HEK293 (cell line): ENCODE results near the gene SUPT5H.

Experiments
- CTCF ChIP-seq: fragments of 450-650 bp; formaldehyde crosslinking; IDR thresholded peaks from 2 replicates; pipeline ENCODE4 v1.5.1; 2016; ENCODE audit warnings: missing biosample characterization, missing genetic modification characterization
- GLI2 ChIP-seq: fragments of 450-650 bp; formaldehyde crosslinking; IDR thresholded peaks from 2 replicates; pipeline ENCODE4; 2017; ENCODE audit warnings: missing biosample characterization, missing genetic modification characterization, low read depth, borderline replicate concordance
- GLIS1 ChIP-seq: fragments of 450-650 bp; formaldehyde crosslinking; IDR thresholded peaks from 2 replicates; pipeline ENCODE4 v1.5.1; 2016; ENCODE audit warnings: missing biosample characterization, missing genetic modification characterization
- KLF7 ChIP-seq: fragments of 450-650 bp; formaldehyde crosslinking; IDR thresholded peaks from 2 replicates; pipeline ENCODE4 v1.5.1; 2016; ENCODE audit warnings: missing biosample characterization, missing genetic modification characterization, borderline replicate concordance
- MYNN ChIP-seq: fragments of 450-650 bp; formaldehyde crosslinking; IDR thresholded peaks from 2 replicates; pipeline ENCODE4 v1.5.1; 2016; ENCODE audit warnings: missing biosample characterization, missing genetic modification characterization, borderline replicate concordance
- OVOL3 ChIP-seq: fragments of 450-650 bp; formaldehyde crosslinking; IDR thresholded peaks from 2 replicates; pipeline ENCODE4 v1.5.1; 2016; ENCODE audit warnings: missing biosample characterization, missing genetic modification characterization
- PRDM2 ChIP-seq: fragments of 450-650 bp; formaldehyde crosslinking; IDR thresholded peaks from 2 replicates; pipeline ENCODE4 v1.5.1; 2016; ENCODE audit warnings: missing biosample characterization, missing genetic modification characterization, borderline replicate concordance
- SALL2 ChIP-seq: fragments of 450-650 bp; formaldehyde crosslinking; IDR thresholded peaks from 2 replicates; pipeline ENCODE4 v1.5.0; 2017; ENCODE audit warnings: missing biosample characterization, mild to moderate bottlenecking, missing genetic modification characterization, borderline replicate concordance
- WT1 ChIP-seq: fragments of 450-650 bp; formaldehyde crosslinking; IDR thresholded peaks from 2 replicates; pipeline ENCODE4 v1.5.1; 2016; ENCODE audit warnings: missing biosample characterization, missing genetic modification characterization
- ZBTB17 ChIP-seq: fragments of 450-650 bp; formaldehyde crosslinking; IDR thresholded peaks from 2 replicates; pipeline ENCODE4 v1.5.1; 2016; ENCODE audit warnings: missing biosample characterization, missing genetic modification characterization
- ZBTB6 ChIP-seq: fragments of 450-650 bp; formaldehyde crosslinking; IDR thresholded peaks from 2 replicates; pipeline ENCODE4 v1.5.1; 2017; ENCODE audit warnings: missing biosample characterization, missing genetic modification characterization
- ZNF157 ChIP-seq: fragments of 450-650 bp; formaldehyde crosslinking; IDR thresholded peaks from 2 replicates; pipeline ENCODE4 v1.5.1; 2016; ENCODE audit warnings: missing biosample characterization, missing genetic modification characterization
- ZNF214 ChIP-seq: fragments of 450-650 bp; formaldehyde crosslinking; IDR thresholded peaks from 2 replicates; pipeline ENCODE4 v1.5.1; 2017; ENCODE audit warnings: missing biosample characterization, mild to moderate bottlenecking, missing genetic modification characterization, borderline replicate concordance
- ZNF221 ChIP-seq: fragments of 450-650 bp; formaldehyde crosslinking; IDR thresholded peaks from 2 replicates; pipeline ENCODE4 v1.5.1; 2017; ENCODE audit warnings: missing biosample characterization, missing genetic modification characterization, borderline replicate concordance
- ZNF274 ChIP-seq, 2 experiments: fragments of 200-500 bp in 1 of 2; fragments of 450-650 bp in 1 of 2; sonication (Bioruptor generic) in 1 of 2; formaldehyde crosslinking in 1 of 2; IDR thresholded peaks; 2 replicates each; pipeline versions ENCODE4 v1.5.1 to v1.6.1; 2014 to 2016; ENCODE audit warnings: borderline replicate concordance in 1 of 2, inconsistent platforms in 1 of 2, low read length in 1 of 2, missing biosample characterization in 1 of 2, missing genetic modification characterization in 1 of 2
- ZNF292 ChIP-seq: fragments of 450-650 bp; formaldehyde crosslinking; IDR thresholded peaks from 2 replicates; pipeline ENCODE4 v1.5.1; 2016; ENCODE audit warnings: low read depth, missing biosample characterization, missing genetic modification characterization, borderline replicate concordance
- ZNF311 ChIP-seq: fragments of 450-650 bp; formaldehyde crosslinking; IDR thresholded peaks from 2 replicates; pipeline ENCODE4 v1.5.1; 2017; ENCODE audit warnings: missing biosample characterization, missing genetic modification characterization, borderline replicate concordance
- ZNF48 ChIP-seq: fragments of 450-650 bp; formaldehyde crosslinking; IDR thresholded peaks from 2 replicates; pipeline ENCODE4 v1.5.1; 2016; ENCODE audit warnings: missing biosample characterization, missing genetic modification characterization
- ZNF530 ChIP-seq: fragments of 450-650 bp; formaldehyde crosslinking; IDR thresholded peaks from 2 replicates; pipeline ENCODE4 v1.5.1; 2016; ENCODE audit warnings: low read depth, missing biosample characterization, missing genetic modification characterization
- ZNF585B ChIP-seq: fragments of 450-650 bp; formaldehyde crosslinking; IDR thresholded peaks from 2 replicates; pipeline ENCODE4 v1.5.1; 2016; ENCODE audit warnings: missing biosample characterization, missing genetic modification characterization
- ZNF843 ChIP-seq: fragments of 450-650 bp; formaldehyde crosslinking; IDR thresholded peaks from 2 replicates; pipeline ENCODE4 v1.5.1; 2016; ENCODE audit warnings: missing biosample characterization, missing genetic modification characterization
- TF ChIP-seq, protein P1 (sequence below): fragments of 450-650 bp; IDR thresholded peaks from 2 replicates; pipeline ENCODE4 v1.5.1; 2018; ENCODE audit warnings: missing biosample characterization, missing genetic modification characterization
- TF ChIP-seq, protein P2 (sequence below): fragments of 450-650 bp; IDR thresholded peaks from 2 replicates; pipeline ENCODE4 v1.5.1; 2018; ENCODE audit warnings: missing biosample characterization, mild to moderate bottlenecking, missing genetic modification characterization

SUPT5H gene

DNA sequence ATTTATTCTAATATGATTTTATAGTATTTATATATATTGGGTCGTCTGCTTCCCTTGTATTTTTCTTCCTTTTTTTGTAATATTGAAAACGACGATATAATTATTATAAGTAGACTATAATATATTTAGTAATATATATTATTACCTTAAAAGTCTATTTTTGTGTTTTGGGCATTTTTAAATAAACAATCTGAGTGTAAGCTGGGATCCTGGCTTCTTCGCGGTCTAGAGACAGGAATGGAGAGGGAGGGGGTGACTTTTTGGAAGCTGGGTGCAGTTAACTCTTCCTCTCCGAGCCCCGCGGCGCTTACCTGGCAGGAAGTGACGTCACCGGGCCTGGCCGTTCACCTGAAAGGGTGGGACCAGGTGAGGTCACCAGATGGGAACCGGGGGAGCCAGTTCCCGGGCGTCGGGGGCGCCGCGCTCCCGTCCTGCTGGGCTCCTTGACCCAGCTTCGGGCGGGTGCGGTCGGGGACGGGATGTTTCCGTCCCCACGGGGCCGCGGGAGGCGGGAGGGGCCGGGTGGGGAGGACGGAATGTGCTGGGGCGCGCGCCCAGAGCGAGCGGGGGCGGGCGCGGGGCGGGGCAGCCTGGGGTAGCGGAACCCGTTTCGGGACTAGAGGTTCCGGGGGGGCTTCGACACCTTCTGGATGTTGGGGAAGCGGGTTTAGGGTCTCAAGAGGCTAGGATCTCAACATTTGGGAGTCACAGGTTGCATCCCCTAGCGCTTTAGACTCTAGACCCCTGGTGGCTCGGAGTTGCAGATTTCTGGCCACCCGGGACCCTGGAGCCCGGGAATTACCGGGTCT lies 36.0 kb upstream of the SUPT5H start (continued):
- TF ChIP-seq ZNF292 (tag by site-specific recombination) (no peak), MYNN (no peak), GLI2 (tag by site-specific recombination) (no peak), ZNF221 (tag by site-specific recombination) (no peak), ZNF214 (no peak), ZNF157 (tag by site-specific recombination) (no peak), ZBTB6 (peak; percentile 8; the same call in 1 of the 2 replicates), PRDM2 (tag by site-specific recombination) (no peak), ZNF843 (tag by site-specific recombination) (no peak), GLIS1 (peak; percentile 73), ZNF585B (tag by site-specific recombination) (0 out of 2 replicates have a peak, but pooled peaks have one; percentile 15), ZNF530 (tag by site-specific recombination) (no peak), SALL2 (tag by site-specific recombination) (no peak), CTCF (tag by site-specific recombination) (peak; percentile 60; the same call in 1 of the 2 replicates), ZNF274 (IDR thresholded peaks at IDR 0.05; ENCODE audit: low read length) (no peak), ZNF274 (tag by site-specific recombination; IDR thresholded peaks at IDR 0.05; ENCODE audit: borderline replicate concordance) (no peak), ZNF48 (tag by site-specific recombination) (no peak), WT1 (tag by site-specific recombination) (peak; percentile 65), ZBTB17 (no peak), ZNF311 (tag by site-specific recombination) (no peak), OVOL3 (tag by site-specific recombination) (no peak), KLF7 (tag by site-specific recombination) (peak; percentile 88)
- TF ChIP-seq, protein P1, sequence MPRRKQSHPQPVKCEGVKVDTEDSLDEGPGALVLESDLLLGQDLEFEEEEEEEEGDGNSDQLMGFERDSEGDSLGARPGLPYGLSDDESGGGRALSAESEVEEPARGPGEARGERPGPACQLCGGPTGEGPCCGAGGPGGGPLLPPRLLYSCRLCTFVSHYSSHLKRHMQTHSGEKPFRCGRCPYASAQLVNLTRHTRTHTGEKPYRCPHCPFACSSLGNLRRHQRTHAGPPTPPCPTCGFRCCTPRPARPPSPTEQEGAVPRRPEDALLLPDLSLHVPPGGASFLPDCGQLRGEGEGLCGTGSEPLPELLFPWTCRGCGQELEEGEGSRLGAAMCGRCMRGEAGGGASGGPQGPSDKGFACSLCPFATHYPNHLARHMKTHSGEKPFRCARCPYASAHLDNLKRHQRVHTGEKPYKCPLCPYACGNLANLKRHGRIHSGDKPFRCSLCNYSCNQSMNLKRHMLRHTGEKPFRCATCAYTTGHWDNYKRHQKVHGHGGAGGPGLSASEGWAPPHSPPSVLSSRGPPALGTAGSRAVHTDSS (tag by site-specific recombination), result no peak
- TF ChIP-seq, protein P2, sequence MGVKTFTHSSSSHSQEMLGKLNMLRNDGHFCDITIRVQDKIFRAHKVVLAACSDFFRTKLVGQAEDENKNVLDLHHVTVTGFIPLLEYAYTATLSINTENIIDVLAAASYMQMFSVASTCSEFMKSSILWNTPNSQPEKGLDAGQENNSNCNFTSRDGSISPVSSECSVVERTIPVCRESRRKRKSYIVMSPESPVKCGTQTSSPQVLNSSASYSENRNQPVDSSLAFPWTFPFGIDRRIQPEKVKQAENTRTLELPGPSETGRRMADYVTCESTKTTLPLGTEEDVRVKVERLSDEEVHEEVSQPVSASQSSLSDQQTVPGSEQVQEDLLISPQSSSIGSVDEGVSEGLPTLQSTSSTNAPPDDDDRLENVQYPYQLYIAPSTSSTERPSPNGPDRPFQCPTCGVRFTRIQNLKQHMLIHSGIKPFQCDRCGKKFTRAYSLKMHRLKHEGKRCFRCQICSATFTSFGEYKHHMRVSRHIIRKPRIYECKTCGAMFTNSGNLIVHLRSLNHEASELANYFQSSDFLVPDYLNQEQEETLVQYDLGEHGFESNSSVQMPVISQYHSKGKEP (tag by site-specific recombination), result peak; percentile 31
